Left lung (tissue), 10 donors: Measurements from ENCODE around the gene FBXL16. TPM values are rescaled to one million over a fixed set of nuclear protein-coding genes. Genes with fewer than 3 reads are reported as not detected.

Experiments
- ATAC-seq: fragments of 200-7000 bp; cut with Tn5 transposase; one replicate; pipeline ENCODE4 v1.9.1; 2020; ENCODE audit warnings: moderate library complexity
- DNase-seq, 4 donors: peaks; one replicate each; pipeline ENCODE4 v3.0.0-alpha.2; 2013 to 2020
- H3K27ac ChIP-seq, 2 donors: fragments of 200-600 bp; sonication (generic) in 1 of 2; one replicate each; pipeline versions ENCODE4 v1.5.0 to v1.8.0; 2020 to 2021
- H3K27me3 ChIP-seq, 2 donors: fragments of 200-600 bp; sonication (generic) in 1 of 2; one replicate each; pipeline versions ENCODE4 v1.5.0 to v1.8.0; 2020 to 2021
- H3K36me3 ChIP-seq, 2 donors: fragments of 200-600 bp; sonication (generic) in 1 of 2; one replicate each; pipeline versions ENCODE4 v1.5.0 to v1.8.0; 2020 to 2021
- H3K4me1 ChIP-seq, 2 donors: fragments of 200-600 bp; one replicate each; pipeline ENCODE4 v1.8.0; 2021
- H3K4me3 ChIP-seq, 2 donors: fragments of 200-600 bp; sonication (generic) in 1 of 2; one replicate each; pipeline versions ENCODE4 v1.5.0 to v1.8.0; 2020 to 2021; ENCODE audit warnings: mild to moderate bottlenecking in 1 of 2
- H3K9me3 ChIP-seq, 2 donors: fragments of 200-600 bp; sonication (generic) in 1 of 2; one replicate each; pipeline versions ENCODE4 v1.5.0 to v1.8.0; 2020 to 2021
- CTCF ChIP-seq, 2 donors: fragments of 200-600 bp; sonication (generic) in 1 of 2; IDR thresholded peaks; one replicate each; pipeline versions ENCODE4 v1.5.0 to v1.8.0; 2021; ENCODE audit warnings: antibody characterized with exemption in 2 of 2
- intact Hi-C, 2 donors: fragments of 100-400 bp; cut with DNase I; formaldehyde crosslinking; loops; one replicate each; pipeline versions ENCODE4 v1.11.2 to v1.14.2; 2022
- polyA plus RNA-seq, 6 donors: library from polyadenylated mRNA; unstranded; fragments of 120-200 nt; gene quantifications; one replicate each; pipeline ENCODE4 v1.2.1, GENCODE V29; 2013; ENCODE audit not compliant: insufficient read length in 6 of 6
- total RNA-seq, 2 donors: library from RNA; stranded (reverse); fragmentation: NEBNext Ultra II Directional; extraction: Animal tissue kit (Norgen Biotek cat#: 25700); gene quantifications; one replicate each; pipeline ENCODE4 v1.2.1, GENCODE V29; 2021
- donor health status: DM: no; HTN: yes; CAD: no.
- donor health status: DM: no; HTN: no; CAD: no.

FBXL16 gene
- total and polyA plus RNA-seq, 8 donors: 0.48 to 5.7 (median 0.72) TPM

- Histone ChIP-seq H3K9me3 (no peaks in the 10 kb centered on the region), H3K36me3 (peaks cover 0 to 54% of the 10 kb centered on the region in 2 donors), H3K27me3 (peaks cover 0 to 33% of the 10 kb centered on the region in 2 donors), H3K4me1 (peaks cover 9 to 34% of the 10 kb centered on the region in 2 donors), H3K4me3 (no peak overlapping the region), H3K27ac (no peak overlapping the region)
- intact Hi-C loops: no loop called here
- TF ChIP-seq CTCF (IDR thresholded peaks at IDR 0.05): no peak
- DNase-seq (no peak), ATAC-seq (no peak)
Observed at GRCh38 chr16:674214-674881, 31.3 kb downstream of the FBXL16 start.

GRCh38 chr16:673399-673991 is 32.1 kb downstream of the FBXL16 start:
- intact Hi-C loops: no loop called here
- DNase-seq: no peak

GRCh38 chr16:672851-673250 is 32.8 kb downstream of the FBXL16 start:
- H3K27ac ChIP-seq: no peak overlapping the region
- H3K36me3 ChIP-seq: peaks cover 0 to 56% of the 10 kb centered on the region in 2 donors
- TF ChIP-seq CTCF (IDR thresholded peaks at IDR 0.05): no peak
- no peak for ATAC-seq
- intact Hi-C loops: no loop called here
- H3K4me3 ChIP-seq: no peak overlapping the region
- no peaks in the 10 kb centered on the region for H3K9me3 ChIP-seq
- DNase-seq: no peak
- H3K27me3 ChIP-seq: peaks cover 0 to 33% of the 10 kb centered on the region in 2 donors
- peaks cover 11 to 40% of the 10 kb centered on the region in 2 donors for H3K4me1 ChIP-seq

More at GRCh38 chr16:673399-673991, 32.1 kb downstream of the FBXL16 start:
- peaks cover 0 to 33% of the 10 kb centered on the region in 2 donors for H3K27me3 ChIP-seq
- H3K4me1 ChIP-seq: peaks cover 11 to 40% of the 10 kb centered on the region in 2 donors
- ATAC-seq: no peak
- no peak overlapping the region for H3K27ac ChIP-seq
- no peaks in the 10 kb centered on the region for H3K9me3 ChIP-seq
- H3K36me3 ChIP-seq: peaks cover 0 to 56% of the 10 kb centered on the region in 2 donors
- H3K4me3 ChIP-seq: no peak overlapping the region
- TF ChIP-seq CTCF (IDR thresholded peaks at IDR 0.05): no peak

GRCh38 chr16:672371-672770 is 33.2 kb downstream of the FBXL16 start:
- TF ChIP-seq CTCF (IDR thresholded peaks at IDR 0.05): no peak
- H3K9me3 ChIP-seq: no peaks in the 10 kb centered on the region
- intact Hi-C loops: no loop called here
- H3K36me3 ChIP-seq: peaks cover 0 to 56% of the 10 kb centered on the region in 2 donors
- peaks cover 11 to 40% of the 10 kb centered on the region in 2 donors for H3K4me1 ChIP-seq
- peaks cover 0 to 31% of the 10 kb centered on the region in 2 donors for H3K27me3 ChIP-seq
- DNase-seq (no peak), ATAC-seq (no peak)
- no peak overlapping the region for H3K4me3 ChIP-seq
- H3K27ac ChIP-seq: no peak overlapping the region

GRCh38 chr16:671353-672131 is 34.1 kb downstream of the FBXL16 start:
- Histone ChIP-seq H3K27ac (no peak overlapping the region), H3K9me3 (no peaks in the 10 kb centered on the region), H3K36me3 (peaks cover 0 to 56% of the 10 kb centered on the region in 2 donors), H3K27me3 (peaks cover 0 to 22% of the 10 kb centered on the region in 2 donors), H3K4me1 (peaks cover 11 to 36% of the 10 kb centered on the region in 2 donors), H3K4me3 (no peak overlapping the region)
- no peak for TF ChIP-seq CTCF (IDR thresholded peaks at IDR 0.05)
- DNase-seq (no peak), ATAC-seq (no peak)
- intact Hi-C loops: no loop called here
